Upper lobe of left lung (tissue), 6 donors: Measurements from ENCODE around the gene NFIB. TPM values are rescaled to one million over a fixed set of nuclear protein-coding genes. Genes with fewer than 3 reads are reported as not detected.

Experiments used
- ATAC-seq, 2 donors: fragments of 200-7000 bp; cut with Tn5 transposase; one replicate each; pipeline ENCODE4 v1.9.1; 2022; ENCODE audit warnings: mild to moderate bottlenecking in 2 of 2, moderate library complexity in 2 of 2; ENCODE audit not compliant: low FRiP score in 2 of 2
- DNase-seq, 2 donors: peaks; one replicate each; pipeline ENCODE4 v3.0.0-alpha.2; 2019 to 2020
- H3K27ac ChIP-seq, 4 donors: fragments of 200-600 bp; sonication (generic); one replicate each; pipeline ENCODE4 v1.5.1; 2016 to 2019
- H3K27me3 ChIP-seq, 4 donors: fragments of 200-600 bp; sonication (generic); one replicate each; pipeline ENCODE4 v1.5.1; 2017 to 2019
- H3K36me3 ChIP-seq, 4 donors: fragments of 200-600 bp; sonication (generic); one replicate each; pipeline ENCODE4 v1.5.1; 2016 to 2019
- H3K4me1 ChIP-seq, 4 donors: fragments of 200-600 bp; sonication (generic); one replicate each; pipeline ENCODE4 v1.5.1; 2018 to 2019
- H3K4me3 ChIP-seq, 4 donors: fragments of 200-600 bp; sonication (generic); one replicate each; pipeline ENCODE4 v1.5.1; 2017 to 2019; ENCODE audit warnings: mild to moderate bottlenecking in 2 of 4, moderate library complexity in 1 of 4
- H3K9me3 ChIP-seq, 4 donors: fragments of 200-600 bp; sonication (generic); one replicate each; pipeline ENCODE4 v1.5.1; 2018 to 2019
- EP300 ChIP-seq, 4 donors: sonication (generic); formaldehyde crosslinking; IDR thresholded peaks; one replicate each; pipeline ENCODE4 v1.5.1; 2017; ENCODE audit warnings: antibody characterized with exemption in 4 of 4, control low read depth in 2 of 4
- POLR2A ChIP-seq, 4 donors: fragments of 450-650 bp; IDR thresholded peaks; one replicate each; pipeline ENCODE4 v1.5.1; 2016 to 2017; ENCODE audit warnings: antibody characterized with exemption in 4 of 4, mild to moderate bottlenecking in 2 of 4
- POLR2AphosphoS5 ChIP-seq, 2 donors: sonication (generic); formaldehyde crosslinking; IDR thresholded peaks; one replicate each; pipeline ENCODE4 v1.5.1; 2017; ENCODE audit warnings: antibody characterized with exemption in 2 of 2
- WGBS, 2 donors: methylation state at CpG; one replicate each; pipeline ENCODE4 v1.1.5; 2017 to 2018; 5-methylcytosine and 5-hydroxymethylcytosine counted together
- total RNA-seq, 6 donors: library from RNA; depleted of rRNA in 4 of 6; stranded (reverse); fragments of >200 nt in 4 of 6; gene quantifications; one replicate each; pipeline versions ENCODE4 v1.1.0 to v1.2.1, GENCODE V29; 2016 to 2021
- TF ChIP-seq, protein P1 (sequence below), 6 experiments: fragments of 450-650 bp in 4 of 6; fragments of 200-600 bp in 2 of 6; sonication (generic) in 2 of 6; IDR thresholded peaks; one replicate each; pipeline ENCODE4 v1.5.1; 2016 to 2019; ENCODE audit warnings: antibody characterized with exemption in 6 of 6
- donor health status: DM: no; HTN: no; CAD: no; lungs with moderate emphysema.
- donor health status: DM: no; HTN: yes; CAD: no; lungs with severe emphysema.

Gene NFIB
- total RNA-seq, 6 donors from 2014 or later = 33.9 to 109 (median 67.5) TPM

- Histone ChIP-seq H3K36me3 (no peaks in the 10 kb centered on the region), H3K4me1 (peaks cover 8 to 18% (median 15%) of the 10 kb centered on the region in 4 donors), H3K27me3 (no peaks in the 10 kb centered on the region), H3K4me3 (no peak overlapping the region), H3K9me3 (no peaks in the 10 kb centered on the region), H3K27ac (peak overlapping the region in 1 of 4 donors; percentile 32)
- TF ChIP-seq POLR2A (IDR thresholded peaks at IDR 0.05) = no peak
- TF ChIP-seq EP300 (IDR thresholded peaks at IDR 0.05) = no peak
- TF ChIP-seq, protein P1, sequence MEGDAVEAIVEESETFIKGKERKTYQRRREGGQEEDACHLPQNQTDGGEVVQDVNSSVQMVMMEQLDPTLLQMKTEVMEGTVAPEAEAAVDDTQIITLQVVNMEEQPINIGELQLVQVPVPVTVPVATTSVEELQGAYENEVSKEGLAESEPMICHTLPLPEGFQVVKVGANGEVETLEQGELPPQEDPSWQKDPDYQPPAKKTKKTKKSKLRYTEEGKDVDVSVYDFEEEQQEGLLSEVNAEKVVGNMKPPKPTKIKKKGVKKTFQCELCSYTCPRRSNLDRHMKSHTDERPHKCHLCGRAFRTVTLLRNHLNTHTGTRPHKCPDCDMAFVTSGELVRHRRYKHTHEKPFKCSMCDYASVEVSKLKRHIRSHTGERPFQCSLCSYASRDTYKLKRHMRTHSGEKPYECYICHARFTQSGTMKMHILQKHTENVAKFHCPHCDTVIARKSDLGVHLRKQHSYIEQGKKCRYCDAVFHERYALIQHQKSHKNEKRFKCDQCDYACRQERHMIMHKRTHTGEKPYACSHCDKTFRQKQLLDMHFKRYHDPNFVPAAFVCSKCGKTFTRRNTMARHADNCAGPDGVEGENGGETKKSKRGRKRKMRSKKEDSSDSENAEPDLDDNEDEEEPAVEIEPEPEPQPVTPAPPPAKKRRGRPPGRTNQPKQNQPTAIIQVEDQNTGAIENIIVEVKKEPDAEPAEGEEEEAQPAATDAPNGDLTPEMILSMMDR (IDR thresholded peaks at IDR 0.05) = no peak
- TF ChIP-seq POLR2AphosphoS5 (IDR thresholded peaks at IDR 0.05) = no peak
- DNase-seq (no peak), ATAC-seq (no peak)
- 47 to 55% methylated on average over 4 of the region's 4 CpGs for WGBS, 2 donors
These were observed 55.2 kb downstream of the NFIB start for GRCh38 chr9:14258660-14259239.

- DNase-seq = no peak
- no peak for ATAC-seq
- Histone ChIP-seq H3K4me1 (peaks cover 8 to 18% (median 15%) of the 10 kb centered on the region in 4 donors), H3K27ac (peak overlapping the region in 1 of 4 donors; percentile 32), H3K36me3 (no peaks in the 10 kb centered on the region), H3K4me3 (no peak overlapping the region), H3K27me3 (no peaks in the 10 kb centered on the region), H3K9me3 (no peaks in the 10 kb centered on the region)
- TF ChIP-seq, protein P1 (IDR thresholded peaks at IDR 0.05) = no peak
- TF ChIP-seq EP300 (IDR thresholded peaks at IDR 0.05) (no peak), POLR2AphosphoS5 (IDR thresholded peaks at IDR 0.05) (no peak), POLR2A (IDR thresholded peaks at IDR 0.05) (no peak)
These were observed 55.8 kb downstream of the NFIB start for GRCh38 chr9:14258156-14258555.

GRCh38 chr9:14256588-14256987, 57.4 kb downstream of the NFIB start:
- 67% methylated on average over 1 of the region's 1 CpG; no CpG with 5 or more reads in 1 of the 2 donors for WGBS, 2 donors
- peak overlapping the region in 3 of 4 donors; percentile 16 to 59 (median 17) for H3K27ac ChIP-seq
- ATAC-seq = peak in 1 of 2 donors; percentile 68

GRCh38 chr9:14251154-14252071, 62.5 kb downstream of the NFIB start:
- no peaks in the 10 kb centered on the region for H3K36me3 ChIP-seq
- H3K9me3 ChIP-seq = no peaks in the 10 kb centered on the region
- H3K4me1 ChIP-seq = peaks cover 11 to 37% (median 17%) of the 10 kb centered on the region in 4 donors
- DNase-seq = peak; percentile 33 to 85
- TF ChIP-seq EP300 (IDR thresholded peaks at IDR 0.05) (peak in 2 of 4 donors; percentile 71 to 94), POLR2A (IDR thresholded peaks at IDR 0.05) (no peak), POLR2AphosphoS5 (IDR thresholded peaks at IDR 0.05) (peak; percentile 53 to 70)
- TF ChIP-seq, protein P1 (IDR thresholded peaks at IDR 0.05) = no peak
- no peaks in the 10 kb centered on the region for H3K27me3 ChIP-seq
- peak overlapping the region in 1 of 4 donors; percentile 13 for H3K4me3 ChIP-seq
- 31 to 43% methylated on average over 8 to 10 of the region's 10 CpGs for WGBS, 2 donors
- peak overlapping the region; percentile 19 to 81 (median 69) for H3K27ac ChIP-seq
- ATAC-seq = peak; percentile 75 to 83

More at GRCh38 chr9:14256588-14256987, 57.4 kb downstream of the NFIB start:
- Histone ChIP-seq H3K4me1 (peaks cover 12 to 28% (median 18%) of the 10 kb centered on the region in 4 donors), H3K9me3 (no peaks in the 10 kb centered on the region), H3K4me3 (no peak overlapping the region), H3K36me3 (no peaks in the 10 kb centered on the region), H3K27me3 (no peaks in the 10 kb centered on the region)
- no peak for TF ChIP-seq POLR2A (IDR thresholded peaks at IDR 0.05)
- TF ChIP-seq, protein P1 (IDR thresholded peaks at IDR 0.05) = no peak
- TF ChIP-seq POLR2AphosphoS5 (IDR thresholded peaks at IDR 0.05) = no peak
- no peak for TF ChIP-seq EP300 (IDR thresholded peaks at IDR 0.05)
- DNase-seq = no peak
